GM23338 (cell line): ENCODE data around the gene PUDP. TPM values are rescaled to one million over a fixed set of nuclear protein-coding genes. Genes with fewer than 3 reads are reported as not detected.

Experiments used
- ATAC-seq: fragments of 200-7000 bp; cut with Tn5 transposase; 3 replicates; pipeline ENCODE4 v1.9.1; 2020
- DNase-seq: peaks from one replicate; pipeline ENCODE4 v3.0.0-alpha.2; 2015; ENCODE audit warnings: low spot score
- H2AFZ ChIP-seq: fragments of 200-600 bp; sonication (generic); 2 replicates; pipeline ENCODE4 v1.8.0; 2016; ENCODE audit warnings: antibody characterized with exemption, mild to moderate bottlenecking, moderate library complexity
- H3F3A ChIP-seq: fragments of 200-600 bp; sonication (generic); replicated peaks from 2 replicates; pipeline ENCODE4 v1.8.0; 2017; ENCODE audit warnings: antibody characterized with exemption, mixed run types, low read depth
- H3K27ac ChIP-seq: fragments of 200-600 bp; sonication (generic); 2 replicates; pipeline ENCODE4 v1.6.1; 2016; ENCODE audit warnings: low read depth
- H3K27me3 ChIP-seq: fragments of 200-600 bp; sonication (generic); 2 replicates; pipeline ENCODE4 v1.8.0; 2016; ENCODE audit warnings: mild to moderate bottlenecking, mixed run types, moderate library complexity; ENCODE audit not compliant: insufficient read depth
- H3K36me3 ChIP-seq: fragments of 200-600 bp; sonication (generic); 2 replicates; pipeline ENCODE4 v1.8.0; 2016; ENCODE audit warnings: mild to moderate bottlenecking; ENCODE audit not compliant: insufficient read depth
- H3K4me1 ChIP-seq: fragments of 200-600 bp; sonication (generic); 2 replicates; pipeline ENCODE4 v1.8.0; 2016; ENCODE audit warnings: mild to moderate bottlenecking, moderate library complexity; ENCODE audit not compliant: insufficient read depth
- H3K4me2 ChIP-seq: fragments of 200-600 bp; sonication (generic); 2 replicates; pipeline ENCODE4 v1.7.1; 2017; ENCODE audit warnings: mixed run types
- H3K4me3 ChIP-seq: fragments of 200-600 bp; sonication (generic); 2 replicates; pipeline ENCODE4 v1.6.1; 2016; ENCODE audit warnings: mixed run types
- H3K79me2 ChIP-seq: fragments of 200-600 bp; sonication (generic); replicated peaks from 2 replicates; pipeline ENCODE4 v1.8.0; 2017; ENCODE audit warnings: mild to moderate bottlenecking; ENCODE audit not compliant: insufficient read depth
- H3K9me2 ChIP-seq: fragments of 200-600 bp; sonication (generic); 2 replicates; pipeline ENCODE4 v1.8.0; 2017; ENCODE audit not compliant: insufficient read depth
- H4K20me1 ChIP-seq: fragments of 200-600 bp; sonication (generic); replicated peaks from 2 replicates; pipeline ENCODE4 v1.8.0; 2017; ENCODE audit warnings: mild to moderate bottlenecking; ENCODE audit not compliant: insufficient read depth
- H3K27ac Mint-ChIP-seq: 2 replicates; pipeline ENCODE4 v1.8.0; 2020; ENCODE audit warnings: inconsistent platforms, mild to moderate bottlenecking, moderate library complexity, mixed read lengths
- H3K27me3 Mint-ChIP-seq: 3 replicates; pipeline ENCODE4 v1.8.0; 2022; ENCODE audit warnings: low read depth, mild to moderate bottlenecking, moderate library complexity, mixed read lengths, inconsistent platforms; ENCODE audit not compliant: insufficient read depth, poor library complexity
- H3K36me3 Mint-ChIP-seq: 3 replicates; pipeline ENCODE4 v1.8.0; 2021; ENCODE audit warnings: low read depth, mild to moderate bottlenecking, inconsistent platforms, moderate library complexity, mixed read lengths
- H3K4me1 Mint-ChIP-seq: 3 replicates; pipeline ENCODE4 v1.8.0; 2020; ENCODE audit warnings: mild to moderate bottlenecking, inconsistent platforms, mixed read lengths
- H3K4me3 Mint-ChIP-seq: 3 replicates; pipeline ENCODE4 v1.8.0; 2021; ENCODE audit warnings: moderate library complexity, mild to moderate bottlenecking, inconsistent platforms, mixed read lengths
- H3K9me3 Mint-ChIP-seq: 3 replicates; pipeline ENCODE4 v1.8.0; 2020; ENCODE audit warnings: moderate library complexity, mild to moderate bottlenecking, inconsistent platforms, mixed read lengths
- EZH2 ChIP-seq: fragments of 200-600 bp; sonication (generic); IDR thresholded peaks from one replicate; pipeline ENCODE4 v1.8.0; 2017; ENCODE audit warnings: antibody characterized with exemption, mild to moderate bottlenecking, low read depth; ENCODE audit not compliant: unreplicated experiment
- JUNB ChIP-seq: IDR thresholded peaks from one replicate; pipeline ENCODE4 v1.6.1; 2016; ENCODE audit warnings: antibody characterized with exemption; ENCODE audit not compliant: unreplicated experiment
- POLR2AphosphoS5 ChIP-seq: IDR thresholded peaks from 2 replicates; pipeline ENCODE4 v1.6.1; 2016; ENCODE audit warnings: antibody characterized with exemption, low read depth
- ZNF331 ChIP-seq: fragments of 250-450 bp; sonication (Bioruptor Pico); IDR thresholded peaks from 2 replicates; pipeline ENCODE4 v1.5.0; 2020; ENCODE audit warnings: low read depth, mild to moderate bottlenecking, moderate library complexity
- polyA plus RNA-seq: library from polyadenylated mRNA; unstranded; fragments of >200 nt; fragmentation: Nextera tagmentation; extraction: Ambion mirVana; gene quantifications from 2 replicates; pipeline ENCODE4 v1.2.1, GENCODE V29; 2016
- total RNA-seq: library from RNA; depleted of rRNA; stranded (reverse); fragments of >200 nt; shearing (Covaris generic); gene quantifications from 2 replicates; pipeline ENCODE4 v1.2.3, GENCODE V29; 2014
- TF ChIP-seq, protein P1 (sequence below): IDR thresholded peaks from one replicate; pipeline ENCODE4 v1.6.1; 2018; ENCODE audit warnings: antibody characterized with exemption; ENCODE audit not compliant: unreplicated experiment
- TF ChIP-seq, protein P2 (sequence below): IDR thresholded peaks from 2 replicates; pipeline ENCODE4 v1.6.1; 2016; ENCODE audit warnings: antibody characterized with exemption

Gene PUDP
- total and polyA plus RNA-seq, 2 experiments from 2014 or later: 17.2 to 22.4 TPM

DNA sequence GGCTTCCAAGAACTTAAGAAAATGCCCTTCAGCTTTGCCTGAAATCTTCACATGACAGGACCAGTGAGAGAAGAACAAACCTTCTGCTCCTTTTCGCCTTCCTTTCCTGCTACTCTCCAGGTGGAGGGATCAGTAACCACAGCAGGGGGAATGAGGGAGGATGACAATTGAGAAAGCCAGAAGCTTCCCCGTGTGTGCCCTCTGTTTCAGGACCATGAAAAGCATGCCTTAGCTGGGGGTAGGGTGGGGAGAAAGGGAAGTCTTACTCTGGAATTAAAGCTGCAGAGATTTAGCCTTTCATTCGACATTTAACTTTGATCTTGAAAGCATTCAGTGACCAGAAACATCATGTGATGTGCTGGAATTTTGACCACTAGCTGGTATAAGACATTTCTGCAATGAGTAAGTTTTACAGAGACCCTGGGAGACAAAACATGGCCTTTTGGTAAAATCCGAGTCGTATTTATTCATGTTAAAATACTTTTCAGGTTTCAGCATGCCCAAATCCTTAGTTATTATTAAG, 10.6 kb upstream of the PUDP start:
- Histone ChIP-seq H3K9me2 (no peaks in the 10 kb centered on the region), H3K4me1 (peaks cover 17% of the 10 kb centered on the region; the same call in 1 of the 2 replicates), H3K27me3 (no peaks in the 10 kb centered on the region), H2AFZ (no peak overlapping the region), H3K4me3 (no peak overlapping the region), H3K36me3 (no peaks in the 10 kb centered on the region), H3F3A (no peaks in the 10 kb centered on the region), H3K27ac (no peak overlapping the region), H4K20me1 (no peaks in the 10 kb centered on the region), H3K79me2 (no peaks in the 10 kb centered on the region), H3K4me2 (no peak overlapping the region)
- DNase-seq: peak; percentile 30
- peak; percentile 69 for ATAC-seq
- Mint-ChIP-seq H3K9me3 (no peaks in the 10 kb centered on the region), H3K4me3 (no peak overlapping the region), H3K36me3 (no peaks in the 10 kb centered on the region), H3K4me1 (peaks cover 29% of the 10 kb centered on the region), H3K27ac (no peak overlapping the region), H3K27me3 (no peaks in the 10 kb centered on the region)
- TF ChIP-seq, protein P1, sequence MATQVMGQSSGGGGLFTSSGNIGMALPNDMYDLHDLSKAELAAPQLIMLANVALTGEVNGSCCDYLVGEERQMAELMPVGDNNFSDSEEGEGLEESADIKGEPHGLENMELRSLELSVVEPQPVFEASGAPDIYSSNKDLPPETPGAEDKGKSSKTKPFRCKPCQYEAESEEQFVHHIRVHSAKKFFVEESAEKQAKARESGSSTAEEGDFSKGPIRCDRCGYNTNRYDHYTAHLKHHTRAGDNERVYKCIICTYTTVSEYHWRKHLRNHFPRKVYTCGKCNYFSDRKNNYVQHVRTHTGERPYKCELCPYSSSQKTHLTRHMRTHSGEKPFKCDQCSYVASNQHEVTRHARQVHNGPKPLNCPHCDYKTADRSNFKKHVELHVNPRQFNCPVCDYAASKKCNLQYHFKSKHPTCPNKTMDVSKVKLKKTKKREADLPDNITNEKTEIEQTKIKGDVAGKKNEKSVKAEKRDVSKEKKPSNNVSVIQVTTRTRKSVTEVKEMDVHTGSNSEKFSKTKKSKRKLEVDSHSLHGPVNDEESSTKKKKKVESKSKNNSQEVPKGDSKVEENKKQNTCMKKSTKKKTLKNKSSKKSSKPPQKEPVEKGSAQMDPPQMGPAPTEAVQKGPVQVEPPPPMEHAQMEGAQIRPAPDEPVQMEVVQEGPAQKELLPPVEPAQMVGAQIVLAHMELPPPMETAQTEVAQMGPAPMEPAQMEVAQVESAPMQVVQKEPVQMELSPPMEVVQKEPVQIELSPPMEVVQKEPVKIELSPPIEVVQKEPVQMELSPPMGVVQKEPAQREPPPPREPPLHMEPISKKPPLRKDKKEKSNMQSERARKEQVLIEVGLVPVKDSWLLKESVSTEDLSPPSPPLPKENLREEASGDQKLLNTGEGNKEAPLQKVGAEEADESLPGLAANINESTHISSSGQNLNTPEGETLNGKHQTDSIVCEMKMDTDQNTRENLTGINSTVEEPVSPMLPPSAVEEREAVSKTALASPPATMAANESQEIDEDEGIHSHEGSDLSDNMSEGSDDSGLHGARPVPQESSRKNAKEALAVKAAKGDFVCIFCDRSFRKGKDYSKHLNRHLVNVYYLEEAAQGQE: peak; percentile 33
- TF ChIP-seq JUNB: no peak

- Histone ChIP-seq H3K27me3 (no peaks in the 10 kb centered on the region), H3K36me3 (no peaks in the 10 kb centered on the region), H3F3A (no peaks in the 10 kb centered on the region), H3K4me1 (peaks cover 17% of the 10 kb centered on the region; the same call in 1 of the 2 replicates), H3K27ac (no peak overlapping the region), H4K20me1 (no peaks in the 10 kb centered on the region), H3K4me2 (no peak overlapping the region), H3K4me3 (no peak overlapping the region), H2AFZ (no peak overlapping the region), H3K9me2 (no peaks in the 10 kb centered on the region), H3K79me2 (no peaks in the 10 kb centered on the region)
- Mint-ChIP-seq H3K4me1 (peaks cover 29% of the 10 kb centered on the region), H3K4me3 (no peak overlapping the region), H3K36me3 (no peaks in the 10 kb centered on the region), H3K9me3 (no peaks in the 10 kb centered on the region), H3K27me3 (no peaks in the 10 kb centered on the region), H3K27ac (no peak overlapping the region)
- TF ChIP-seq ZNF331 (CRISPR knock-in tag): no peak
- no peak for TF ChIP-seq POLR2AphosphoS5
- TF ChIP-seq, protein P2, sequence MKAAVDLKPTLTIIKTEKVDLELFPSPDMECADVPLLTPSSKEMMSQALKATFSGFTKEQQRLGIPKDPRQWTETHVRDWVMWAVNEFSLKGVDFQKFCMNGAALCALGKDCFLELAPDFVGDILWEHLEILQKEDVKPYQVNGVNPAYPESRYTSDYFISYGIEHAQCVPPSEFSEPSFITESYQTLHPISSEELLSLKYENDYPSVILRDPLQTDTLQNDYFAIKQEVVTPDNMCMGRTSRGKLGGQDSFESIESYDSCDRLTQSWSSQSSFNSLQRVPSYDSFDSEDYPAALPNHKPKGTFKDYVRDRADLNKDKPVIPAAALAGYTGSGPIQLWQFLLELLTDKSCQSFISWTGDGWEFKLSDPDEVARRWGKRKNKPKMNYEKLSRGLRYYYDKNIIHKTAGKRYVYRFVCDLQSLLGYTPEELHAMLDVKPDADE: no peak
- TF ChIP-seq EZH2: no peak
- TF ChIP-seq JUNB: no peak
- DNase-seq (no peak), ATAC-seq (no peak)
These were observed 8.9 kb upstream of the PUDP start for GRCh38 chrX:7156879-7157278.
